Hematopoietic multipotent progenitor cell treated with erythropoietin and hydrocortisone succinate and interleukin-3 and kit ligand, for 17 days (in vitro differentiated cells): Measurements from ENCODE around the gene NOX5.

Experiments used
- DNase-seq: peaks from one replicate; pipeline ENCODE4 v3.0.0-alpha.2; 2015; ENCODE audit warnings: low spot score

Gene NOX5

GRCh38 chr15:69018951-69019350 is 4.5 kb downstream of the NOX5 start:
- DNase-seq: no peak

GRCh38 chr15:69021895-69022294 is 7.4 kb downstream of the NOX5 start:
- no peak for DNase-seq

- no peak for DNase-seq
These were observed 10.8 kb downstream of the NOX5 start for GRCh38 chr15:69025320-69025719.

DNA sequence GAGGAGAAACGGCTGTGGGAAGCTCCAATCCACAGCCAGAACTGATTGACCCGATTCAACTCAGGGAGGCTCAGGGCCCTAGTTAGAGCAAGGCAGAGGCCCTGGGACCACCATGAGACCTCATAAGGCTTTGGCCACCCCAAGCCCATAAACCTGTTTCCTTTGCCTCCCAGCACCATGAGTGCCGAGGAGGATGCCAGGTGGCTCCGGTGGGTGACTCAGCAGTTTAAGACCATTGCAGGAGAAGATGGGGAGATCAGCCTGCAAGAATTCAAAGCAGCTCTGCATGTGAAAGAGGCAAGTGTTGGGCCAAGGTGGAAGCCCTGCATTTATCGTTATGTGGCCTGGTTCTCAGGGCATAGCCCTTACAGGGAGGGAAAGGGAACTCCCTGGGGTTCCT is 11.9 kb downstream of the NOX5 start:
- DNase-seq: no peak

DNA sequence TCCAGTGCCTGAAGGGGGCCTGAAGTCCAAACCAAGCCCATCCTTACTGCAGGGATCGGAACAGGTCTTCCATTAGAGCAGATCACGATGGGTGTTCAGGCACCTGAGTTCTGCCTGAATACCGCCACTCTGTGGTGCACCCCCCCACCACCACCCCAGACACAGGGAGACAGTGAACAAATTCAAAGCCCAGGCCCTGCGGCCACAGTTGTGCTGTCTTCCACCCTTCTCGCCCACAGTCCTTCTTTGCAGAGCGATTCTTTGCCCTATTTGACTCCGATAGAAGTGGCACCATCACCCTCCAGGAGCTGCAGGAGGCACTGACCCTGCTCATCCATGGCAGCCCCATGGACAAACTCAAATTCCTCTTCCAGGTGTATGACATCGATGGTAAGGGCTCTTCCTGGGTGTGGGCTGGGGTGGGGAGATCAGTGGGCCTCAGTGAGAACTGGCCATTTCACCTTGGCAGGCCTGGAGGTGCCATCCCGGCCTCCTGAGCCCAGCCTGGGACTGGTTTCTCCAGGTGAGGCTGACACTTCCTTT is 13.6 kb downstream of the NOX5 start:
- no peak for DNase-seq

DNA sequence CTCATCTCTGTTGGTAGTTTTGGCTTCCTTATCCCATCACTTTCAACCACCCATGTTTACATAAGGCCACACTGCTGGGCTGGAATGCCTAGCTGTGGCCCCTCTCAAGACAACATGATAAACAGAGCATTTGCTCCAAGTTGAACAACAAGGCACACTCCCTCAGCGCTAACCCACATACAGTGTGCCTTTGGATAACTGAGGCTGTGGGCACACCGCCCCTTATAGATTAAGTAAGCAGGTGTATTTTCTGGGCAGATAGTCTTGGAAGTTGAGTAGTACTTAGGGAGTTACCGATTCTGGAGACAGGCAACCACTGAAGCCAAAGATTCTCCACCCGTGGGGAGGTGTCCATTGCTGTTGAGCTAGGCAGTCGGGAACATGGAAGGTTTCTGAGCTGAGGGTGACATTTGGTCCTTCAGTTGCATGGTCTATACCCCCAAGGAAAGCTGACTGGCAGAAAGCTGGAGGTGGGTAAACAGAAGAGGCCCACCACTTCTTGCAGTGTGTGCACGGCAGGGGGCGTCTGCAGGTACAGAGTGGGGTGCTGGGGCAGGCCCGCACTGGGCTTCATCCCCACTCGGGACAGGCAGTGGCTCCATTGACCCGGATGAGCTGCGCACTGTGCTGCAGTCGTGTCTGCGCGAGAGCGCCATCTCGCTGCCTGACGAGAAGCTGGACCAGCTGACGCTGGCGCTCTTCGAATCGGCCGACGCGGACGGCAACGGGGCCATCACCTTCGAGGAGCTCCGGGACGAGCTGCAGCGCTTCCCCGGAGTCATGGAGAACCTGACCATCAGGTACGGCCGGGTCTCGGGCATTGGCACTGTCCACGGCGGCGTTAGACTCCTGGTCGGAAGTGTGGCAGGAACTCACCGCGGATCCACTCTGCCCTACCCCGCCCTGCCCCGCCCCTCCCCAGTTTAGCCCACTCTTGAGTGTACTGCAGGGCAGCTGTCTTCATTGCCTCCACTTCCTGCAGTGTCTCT is 16.8 kb downstream of the NOX5 start:
- peak; percentile 49 for DNase-seq

DNA sequence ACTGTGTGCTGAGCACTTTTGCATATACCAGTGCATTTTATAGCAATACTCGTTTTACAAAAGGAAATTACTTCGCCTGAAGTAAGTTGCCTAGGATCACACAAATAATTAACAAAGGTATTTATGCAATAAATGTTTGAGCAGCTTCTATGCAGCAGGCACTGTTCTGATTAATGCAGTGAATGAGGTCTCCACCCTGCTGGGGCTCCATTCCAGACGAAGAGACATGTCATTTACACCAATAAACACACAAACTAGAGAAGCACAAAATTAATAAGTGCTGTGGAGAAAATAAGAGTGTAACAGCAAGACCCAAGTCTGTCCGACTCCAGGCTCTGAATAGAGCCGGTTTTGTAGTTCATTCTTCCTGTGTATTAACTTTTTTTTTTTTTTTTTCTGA is 17.5 kb downstream of the NOX5 start:
- no peak for DNase-seq

DNA sequence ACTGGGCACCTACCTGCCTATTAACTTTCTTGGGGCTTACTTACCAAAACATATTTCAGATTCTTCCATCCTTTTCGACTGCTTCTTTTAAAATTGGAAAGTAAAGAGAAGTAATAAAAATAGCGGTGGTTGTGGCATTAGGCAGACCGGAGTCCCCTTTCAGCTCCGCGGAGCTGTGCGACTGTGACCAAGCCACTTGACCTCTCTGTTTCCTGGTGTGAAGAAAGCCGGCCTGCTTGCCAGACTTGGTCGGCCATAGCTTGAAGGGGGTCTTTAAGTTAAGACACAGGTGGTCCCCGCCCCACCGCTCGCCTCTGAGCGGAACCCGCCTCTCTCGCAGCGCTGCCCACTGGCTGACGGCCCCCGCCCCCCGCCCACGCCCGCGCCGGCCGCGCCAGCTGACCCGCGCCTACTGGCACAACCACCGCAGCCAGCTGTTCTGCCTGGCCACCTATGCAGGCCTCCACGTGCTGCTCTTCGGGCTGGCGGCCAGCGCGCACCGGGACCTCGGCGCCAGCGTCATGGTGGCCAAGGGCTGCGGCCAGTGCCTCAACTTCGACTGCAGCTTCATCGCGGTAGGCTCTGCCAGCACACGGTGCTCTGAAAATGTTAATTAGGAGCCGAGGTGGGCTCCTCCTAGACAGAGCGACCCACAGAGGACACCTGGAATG is 18.3 kb downstream of the NOX5 start:
- no peak for DNase-seq

DNA sequence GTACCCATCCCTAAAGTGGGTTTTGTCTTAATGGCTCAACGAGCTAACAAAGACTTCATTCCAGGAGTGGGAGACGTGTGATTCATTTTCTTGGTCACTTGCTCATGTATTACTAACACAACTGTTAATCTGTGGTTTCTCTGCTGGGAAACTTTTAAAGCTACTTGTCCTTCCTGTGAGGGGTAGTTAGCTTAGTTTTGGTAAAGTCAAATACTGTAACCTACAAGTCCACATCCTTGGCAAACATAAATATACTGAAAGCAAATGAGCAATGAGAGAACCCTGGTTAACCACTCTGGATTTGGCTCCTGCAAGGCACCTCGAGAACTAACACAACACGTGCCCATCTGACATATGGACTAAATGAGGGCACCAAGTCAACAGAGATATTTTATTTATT is 19.9 kb downstream of the NOX5 start:
- no peak for DNase-seq

GRCh38 chr15:69035205-69035917 is 20.9 kb downstream of the NOX5 start:
- DNase-seq: no peak

- DNase-seq: no peak
These were observed 21.4 kb downstream of the NOX5 start for GRCh38 chr15:69035918-69036258.

DNA sequence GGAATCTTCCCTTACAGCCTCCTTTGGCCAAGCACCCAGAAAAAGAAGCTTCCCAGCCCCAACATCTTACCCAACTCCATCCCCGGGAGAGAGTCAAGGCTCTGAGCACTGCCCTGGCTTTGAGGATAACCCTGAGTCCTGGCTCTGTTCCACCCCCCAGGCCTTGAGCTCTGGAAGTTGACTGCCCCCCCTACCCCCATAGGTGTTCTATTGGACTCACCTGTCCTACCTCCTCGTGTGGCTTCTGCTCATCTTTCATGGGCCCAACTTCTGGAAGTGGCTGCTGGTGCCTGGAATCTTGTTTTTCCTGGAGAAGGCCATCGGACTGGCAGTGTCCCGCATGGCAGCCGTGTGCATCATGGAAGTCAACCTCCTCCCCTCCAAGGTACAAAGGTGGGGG is 22.3 kb downstream of the NOX5 start:
- DNase-seq: no peak

DNA sequence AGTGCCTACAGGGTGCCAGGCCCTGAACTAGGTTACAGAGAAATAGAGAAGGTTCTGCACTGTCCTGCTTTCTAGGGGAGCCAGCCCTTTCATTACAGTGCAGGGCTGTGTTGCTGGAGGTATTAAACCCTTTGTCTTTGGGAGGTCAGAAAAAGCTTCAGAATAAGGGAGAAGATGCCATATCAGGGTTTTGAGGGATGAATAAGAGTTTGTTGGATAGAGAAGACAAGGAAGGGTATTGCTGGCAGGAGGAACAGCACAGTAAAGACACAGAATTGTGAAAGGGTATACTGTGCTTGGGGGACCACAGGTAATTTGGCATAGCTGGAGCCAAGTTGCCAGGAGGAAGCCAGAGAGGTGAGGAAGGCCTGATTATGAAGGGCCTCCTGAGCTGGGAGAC is 23.0 kb downstream of the NOX5 start:
- DNase-seq: no peak

- DNase-seq: no peak
These were observed 23.5 kb downstream of the NOX5 start for GRCh38 chr15:69037977-69038376.

- DNase-seq: no peak
These were observed 24.0 kb downstream of the NOX5 start for GRCh38 chr15:69038508-69038907.

DNA sequence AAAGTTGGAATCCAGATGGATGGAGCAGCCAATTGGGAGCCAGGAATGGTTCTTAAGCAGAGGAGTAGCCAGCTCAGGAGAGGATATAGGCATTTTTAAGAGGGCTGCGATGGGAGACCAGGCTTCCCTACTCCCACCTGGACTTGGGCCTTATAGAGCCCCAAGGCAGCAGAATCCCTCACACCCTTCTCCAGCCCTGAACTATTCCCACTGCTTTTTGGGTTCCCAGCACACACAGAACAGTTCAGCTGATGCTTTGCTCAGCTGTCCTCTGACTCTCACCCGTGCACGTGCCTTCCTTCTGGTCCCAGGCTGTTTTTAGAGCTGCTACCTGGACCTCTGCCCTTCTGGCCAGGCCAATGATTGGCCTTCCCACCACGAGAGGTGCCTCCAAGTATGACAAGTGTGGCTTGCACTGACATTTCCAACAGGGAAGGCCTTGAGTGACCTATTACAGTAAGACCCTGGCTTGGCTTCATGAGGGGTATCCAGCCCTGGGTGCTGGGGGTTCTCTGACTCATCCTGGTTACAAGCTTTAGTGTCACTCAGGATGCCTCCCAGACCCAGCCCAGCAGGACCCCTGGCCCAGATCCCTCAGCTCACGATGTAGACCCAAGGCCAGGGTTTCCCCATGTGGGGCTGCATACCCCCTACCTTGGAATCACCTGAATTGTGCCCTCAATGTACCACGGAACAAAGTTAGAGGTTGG is 25.2 kb downstream of the NOX5 start:
- no peak for DNase-seq

- no peak for DNase-seq
These were observed 28.0 kb downstream of the NOX5 start for GRCh38 chr15:69042531-69042930.

- DNase-seq: no peak
These were observed 31.3 kb downstream of the NOX5 start for GRCh38 chr15:69045802-69046201.

DNA sequence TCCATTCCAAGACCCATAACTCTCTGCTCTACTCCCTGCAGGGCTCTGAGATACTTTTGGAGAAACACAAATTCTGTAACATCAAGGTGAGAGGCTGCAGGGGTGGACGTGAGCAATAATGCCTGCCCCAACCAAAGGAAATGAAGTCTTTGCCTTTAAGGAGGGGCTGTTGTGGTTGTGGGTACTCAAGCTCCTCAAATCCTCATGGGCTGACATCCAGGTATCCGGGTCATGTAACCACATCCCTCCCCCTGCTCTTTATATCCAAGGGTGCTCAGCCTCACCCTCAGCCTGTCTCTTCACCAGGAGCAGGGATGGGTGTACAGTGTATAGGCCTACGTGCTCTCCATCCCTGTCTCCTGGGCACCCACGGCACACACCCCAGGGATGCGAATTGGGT is 32.3 kb downstream of the NOX5 start:
- no peak for DNase-seq

GRCh38 chr15:69049976-69050375 is 35.5 kb downstream of the NOX5 start:
- DNase-seq: no peak

- DNase-seq: no peak
These were observed 40.8 kb downstream of the NOX5 start for GRCh38 chr15:69055251-69055650.

- no peak for DNase-seq
These were observed 41.9 kb downstream of the NOX5 start for GRCh38 chr15:69056365-69056764.
